Neural crest cell (in vitro differentiated cells): ENCODE results near the gene LRWD1. TPM values are rescaled to one million over a fixed set of nuclear protein-coding genes. Genes with fewer than 3 reads are reported as not detected.

Experiments
- DNase-seq: peaks from one replicate; pipeline ENCODE4 v3.0.0; 2021; ENCODE audit warnings: low read depth, mixed read lengths, low spot score
- H3K27ac Mint-ChIP-seq: one replicate; pipeline ENCODE4 v1.8.0; 2021; ENCODE audit warnings: mild to moderate bottlenecking, mixed read lengths; ENCODE audit not compliant: unreplicated experiment
- H3K27me3 Mint-ChIP-seq: 2 replicates; pipeline ENCODE4 v1.8.0; 2021; ENCODE audit warnings: low read depth, mild to moderate bottlenecking, mixed read lengths
- H3K36me3 Mint-ChIP-seq: 2 replicates; pipeline ENCODE4 v1.8.0; 2021; ENCODE audit warnings: low read depth, mild to moderate bottlenecking, mixed read lengths
- H3K4me1 Mint-ChIP-seq: 2 replicates; pipeline ENCODE4 v1.8.0; 2021; ENCODE audit warnings: mixed read lengths
- H3K4me3 Mint-ChIP-seq: one replicate; pipeline ENCODE4 v1.8.0; 2021; ENCODE audit warnings: mild to moderate bottlenecking, mixed read lengths
- H3K9me3 Mint-ChIP-seq: 2 replicates; pipeline ENCODE4 v1.8.0; 2021; ENCODE audit warnings: mixed read lengths
- CTCF ChIP-seq: fragments of 200-600 bp; sonication (generic); conservative IDR thresholded peaks from 2 replicates; pipeline ENCODE4 v1.5.0; 2021; ENCODE audit warnings: antibody characterized with exemption, mild to moderate bottlenecking
- total RNA-seq: library from RNA; stranded (reverse); gene quantifications from 2 replicates; pipeline ENCODE4 v1.2.1, GENCODE V29; 2021

Gene LRWD1
- total RNA-seq, 1 donor from 2014 or later, result 36.7 TPM

- no peak for TF ChIP-seq CTCF
- no peak overlapping the region for H3K27ac Mint-ChIP-seq
- H3K27me3 Mint-ChIP-seq, result no peaks in the 10 kb centered on the region
- H3K4me3 Mint-ChIP-seq, result no peak overlapping the region
- no peaks in the 10 kb centered on the region for H3K36me3 Mint-ChIP-seq
- DNase-seq, result no peak
- peaks cover 24% of the 10 kb centered on the region for H3K4me1 Mint-ChIP-seq
- no peaks in the 10 kb centered on the region for H3K9me3 Mint-ChIP-seq
Measured at GRCh38 chr7:102467581-102468477, 3.0 kb downstream of the LRWD1 start.

GRCh38 chr7:102468478-102469350 is 3.9 kb downstream of the LRWD1 start:
- no peak for DNase-seq
- no peak for TF ChIP-seq CTCF
- peak overlapping the region; percentile 66 for H3K4me3 Mint-ChIP-seq
- no peaks in the 10 kb centered on the region for H3K27me3 Mint-ChIP-seq
- H3K27ac Mint-ChIP-seq, result no peak overlapping the region
- H3K36me3 Mint-ChIP-seq, result no peaks in the 10 kb centered on the region
- no peaks in the 10 kb centered on the region for H3K9me3 Mint-ChIP-seq
- H3K4me1 Mint-ChIP-seq, result peaks cover 22% of the 10 kb centered on the region

- Mint-ChIP-seq H3K9me3 (no peaks in the 10 kb centered on the region), H3K27ac (no peak overlapping the region), H3K4me3 (no peak overlapping the region), H3K36me3 (no peaks in the 10 kb centered on the region), H3K4me1 (peaks cover 14% of the 10 kb centered on the region), H3K27me3 (no peaks in the 10 kb centered on the region)
- no peak for DNase-seq
- no peak for TF ChIP-seq CTCF
Measured at GRCh38 chr7:102469351-102469971, 4.7 kb downstream of the LRWD1 start.

DNA sequence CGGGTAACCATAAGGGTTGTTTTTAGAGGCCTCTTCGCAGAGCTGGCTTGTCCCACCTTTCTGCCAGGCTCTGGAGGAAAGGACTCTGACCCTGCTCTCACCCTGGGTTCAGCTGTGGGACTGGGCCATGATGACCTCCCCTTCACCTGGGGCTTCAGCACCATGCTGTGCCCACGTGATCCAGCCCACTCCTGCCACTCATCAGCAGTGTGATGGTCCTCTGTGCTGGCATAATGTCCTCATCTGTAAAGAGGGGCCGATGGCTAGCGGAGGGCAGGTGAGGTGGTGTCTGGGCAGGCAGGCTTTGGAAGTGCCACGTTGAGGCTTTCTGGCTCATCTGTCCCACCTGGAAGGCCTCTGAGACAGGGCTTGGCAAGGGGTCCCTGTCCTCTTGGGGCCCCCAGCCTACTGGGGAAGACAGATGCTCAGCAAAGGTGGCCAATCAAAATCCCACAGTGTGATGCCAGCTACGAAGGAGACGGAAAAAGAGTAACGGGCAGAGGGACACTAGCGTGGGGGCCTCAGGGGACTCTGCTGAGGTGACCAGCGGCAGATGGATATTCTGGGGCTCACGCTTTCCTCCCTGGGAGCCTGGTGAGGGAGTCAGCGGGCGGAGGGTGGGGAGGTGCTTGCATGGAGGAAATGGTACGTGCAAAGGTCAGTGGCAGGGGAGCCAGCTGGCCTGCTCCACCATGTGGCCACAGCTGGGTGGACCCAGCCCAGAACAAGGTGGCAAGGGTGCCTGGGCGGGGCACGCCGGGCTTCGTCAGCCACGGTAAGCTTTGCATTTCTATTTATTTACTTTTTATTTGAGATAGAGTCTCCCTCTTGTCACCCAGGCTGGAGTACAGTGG is 5.4 kb downstream of the LRWD1 start:
- no peaks in the 10 kb centered on the region for H3K9me3 Mint-ChIP-seq
- H3K36me3 Mint-ChIP-seq, result no peaks in the 10 kb centered on the region
- H3K4me3 Mint-ChIP-seq, result peak overlapping the region; percentile 78
- no peaks in the 10 kb centered on the region for H3K27me3 Mint-ChIP-seq
- no peak for TF ChIP-seq CTCF
- no peak for DNase-seq
- peaks cover 14% of the 10 kb centered on the region for H3K4me1 Mint-ChIP-seq
- no peak overlapping the region for H3K27ac Mint-ChIP-seq

GRCh38 chr7:102471791-102472125 is 7.0 kb downstream of the LRWD1 start:
- Mint-ChIP-seq H3K27ac (no peak overlapping the region), H3K36me3 (no peaks in the 10 kb centered on the region), H3K4me1 (peaks cover 2% of the 10 kb centered on the region), H3K9me3 (no peaks in the 10 kb centered on the region), H3K27me3 (no peaks in the 10 kb centered on the region), H3K4me3 (peak overlapping the region; percentile 73)
- no peak for DNase-seq
- no peak for TF ChIP-seq CTCF
